ENCODE results near the gene APOA5.

DNA sequence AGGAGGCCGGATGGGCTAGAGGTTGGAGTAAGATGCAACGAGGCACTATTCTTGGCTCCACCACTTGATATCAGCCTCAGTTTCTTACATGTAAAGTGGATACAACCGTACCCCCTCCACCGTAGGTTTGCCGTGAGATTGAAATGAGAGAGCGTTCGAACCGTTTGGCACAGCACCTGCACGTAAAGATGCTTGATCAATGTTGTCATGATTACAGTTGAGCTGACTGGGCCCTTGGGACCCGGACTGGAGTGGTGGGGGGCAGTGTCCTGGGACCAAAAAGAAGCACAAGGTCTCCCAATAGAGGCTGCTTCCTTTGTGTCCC, 41.8 kb upstream of the APOA5 start:
- TF ChIP-seq, protein P1, sequence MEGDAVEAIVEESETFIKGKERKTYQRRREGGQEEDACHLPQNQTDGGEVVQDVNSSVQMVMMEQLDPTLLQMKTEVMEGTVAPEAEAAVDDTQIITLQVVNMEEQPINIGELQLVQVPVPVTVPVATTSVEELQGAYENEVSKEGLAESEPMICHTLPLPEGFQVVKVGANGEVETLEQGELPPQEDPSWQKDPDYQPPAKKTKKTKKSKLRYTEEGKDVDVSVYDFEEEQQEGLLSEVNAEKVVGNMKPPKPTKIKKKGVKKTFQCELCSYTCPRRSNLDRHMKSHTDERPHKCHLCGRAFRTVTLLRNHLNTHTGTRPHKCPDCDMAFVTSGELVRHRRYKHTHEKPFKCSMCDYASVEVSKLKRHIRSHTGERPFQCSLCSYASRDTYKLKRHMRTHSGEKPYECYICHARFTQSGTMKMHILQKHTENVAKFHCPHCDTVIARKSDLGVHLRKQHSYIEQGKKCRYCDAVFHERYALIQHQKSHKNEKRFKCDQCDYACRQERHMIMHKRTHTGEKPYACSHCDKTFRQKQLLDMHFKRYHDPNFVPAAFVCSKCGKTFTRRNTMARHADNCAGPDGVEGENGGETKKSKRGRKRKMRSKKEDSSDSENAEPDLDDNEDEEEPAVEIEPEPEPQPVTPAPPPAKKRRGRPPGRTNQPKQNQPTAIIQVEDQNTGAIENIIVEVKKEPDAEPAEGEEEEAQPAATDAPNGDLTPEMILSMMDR (IDR thresholded peaks at IDR 0.05): no peak
- no peak for TF ChIP-seq POLR2A (IDR thresholded peaks at IDR 0.05)

Measured in esophagus squamous epithelium (tissue), 4 donors.